Upper lobe of right lung (tissue), 1 donor: Measurements from ENCODE around the gene MVK. TPM values are rescaled to one million over a fixed set of nuclear protein-coding genes. Genes with fewer than 3 reads are reported as not detected.

Source experiments
- ATAC-seq: fragments of 200-7000 bp; cut with Tn5 transposase; one replicate; pipeline ENCODE4 v1.9.1; 2020; ENCODE audit warnings: mild to moderate bottlenecking, moderate library complexity
- DNase-seq: peaks from one replicate; pipeline ENCODE4 v3.0.0-alpha.2; 2020
- H3K27ac ChIP-seq: fragments of 200-600 bp; one replicate; pipeline ENCODE4 v1.8.0; 2022
- H3K27me3 ChIP-seq: fragments of 200-600 bp; one replicate; pipeline ENCODE4 v1.8.0; 2022; ENCODE audit warnings: mild to moderate bottlenecking
- H3K36me3 ChIP-seq: fragments of 200-600 bp; one replicate; pipeline ENCODE4 v1.8.0; 2022
- H3K4me1 ChIP-seq: fragments of 200-600 bp; one replicate; pipeline ENCODE4 v1.8.0; 2022
- H3K4me3 ChIP-seq: fragments of 200-600 bp; one replicate; pipeline ENCODE4 v1.8.0; 2022; ENCODE audit warnings: mild to moderate bottlenecking
- H3K9me3 ChIP-seq: fragments of 200-600 bp; one replicate; pipeline ENCODE4 v1.8.0; 2022
- CTCF ChIP-seq: fragments of 200-600 bp; IDR thresholded peaks from one replicate; pipeline ENCODE4 v1.8.0; 2022; ENCODE audit warnings: antibody characterized with exemption
- intact Hi-C: fragments of 100-400 bp; cut with DNase I; formaldehyde crosslinking; loops from one replicate; pipeline ENCODE4 v1.11.0; 2022
- total RNA-seq: library from RNA; stranded (reverse); fragmentation: NEBNext Ultra II Directional; extraction: Animal tissue kit (Norgen Biotek cat#: 25700); gene quantifications from one replicate; pipeline ENCODE4 v1.2.1, GENCODE V29; 2021
- donor health status: DM: no; HTN: yes; CAD: no; lungs with severe emphysema.

Gene MVK
- total RNA-seq, 1 donor from 2014 or later, result 27.3 TPM

GRCh38 chr12:109529691-109530640 is 43.6 kb upstream of the MVK start:
- no peak for TF ChIP-seq CTCF
- H3K36me3 ChIP-seq, result peaks cover 98% of the 10 kb centered on the region
- no peaks in the 10 kb centered on the region for H3K27me3 ChIP-seq
- DNase-seq (no peak), ATAC-seq (no peak)
- H3K4me1 ChIP-seq, result no peaks in the 10 kb centered on the region
- intact Hi-C loops, result no loop called here
- no peak overlapping the region for H3K27ac ChIP-seq
- H3K4me3 ChIP-seq, result no peak overlapping the region
- no peaks in the 10 kb centered on the region for H3K9me3 ChIP-seq

- no peak for TF ChIP-seq CTCF
- Histone ChIP-seq H3K27me3 (no peaks in the 10 kb centered on the region), H3K9me3 (no peaks in the 10 kb centered on the region), H3K36me3 (peaks cover 90% of the 10 kb centered on the region), H3K4me3 (no peak overlapping the region), H3K27ac (no peak overlapping the region), H3K4me1 (no peaks in the 10 kb centered on the region)
- DNase-seq, result no peak
- intact Hi-C loops, result no loop called here
- no peak for ATAC-seq
Measured at GRCh38 chr12:109531411-109531810, 42.2 kb upstream of the MVK start.

- Histone ChIP-seq H3K9me3 (no peaks in the 10 kb centered on the region), H3K27me3 (no peaks in the 10 kb centered on the region), H3K4me1 (no peaks in the 10 kb centered on the region), H3K27ac (no peak overlapping the region), H3K4me3 (no peak overlapping the region), H3K36me3 (peaks cover 75% of the 10 kb centered on the region)
- TF ChIP-seq CTCF, result no peak
- no peak for DNase-seq
- intact Hi-C loops, result no loop called here
- ATAC-seq, result peak; percentile 10
Measured at GRCh38 chr12:109532721-109533486, 40.7 kb upstream of the MVK start.

- H3K4me3 ChIP-seq, result no peak overlapping the region
- DNase-seq, result no peak
- no peaks in the 10 kb centered on the region for H3K4me1 ChIP-seq
- no peak for TF ChIP-seq CTCF
- no peak for ATAC-seq
- no peak overlapping the region for H3K27ac ChIP-seq
- H3K36me3 ChIP-seq, result peaks cover 70% of the 10 kb centered on the region
- H3K9me3 ChIP-seq, result no peaks in the 10 kb centered on the region
- intact Hi-C loops, result no loop called here
- no peaks in the 10 kb centered on the region for H3K27me3 ChIP-seq
Measured at GRCh38 chr12:109533487-109533740, 40.2 kb upstream of the MVK start.

GRCh38 chr12:109534456-109534855 is 39.1 kb upstream of the MVK start:
- no peak overlapping the region for H3K27ac ChIP-seq
- intact Hi-C loops, result no loop called here
- no peaks in the 10 kb centered on the region for H3K4me1 ChIP-seq
- H3K27me3 ChIP-seq, result no peaks in the 10 kb centered on the region
- no peak for TF ChIP-seq CTCF
- no peaks in the 10 kb centered on the region for H3K9me3 ChIP-seq
- DNase-seq (no peak), ATAC-seq (no peak)
- no peak overlapping the region for H3K4me3 ChIP-seq
- H3K36me3 ChIP-seq, result peaks cover 59% of the 10 kb centered on the region
